Liver (tissue), 3 donors: ENCODE data around the gene FRMD6.

ENCODE experiments used
- ATF3 ChIP-seq: IDR thresholded peaks from 2 replicates; pipeline ENCODE4 v1.6.1; 2016; ENCODE audit warnings: antibody characterized with exemption
- CTCF ChIP-seq: fragments of 150-350 bp; IDR thresholded peaks from 2 replicates; pipeline ENCODE4 v1.5.1; 2017; ENCODE audit warnings: improper control_type of control experiment, low read depth, low read length; ENCODE audit not compliant: missing input control
- EGR1 ChIP-seq, 2 donors: IDR thresholded peaks; 2 replicates each; pipeline ENCODE4 v1.6.1; 2016 to 2018; ENCODE audit warnings: antibody characterized with exemption in 2 of 2, low read depth in 2 of 2
- FOXA1 ChIP-seq: IDR thresholded peaks from 2 replicates; pipeline ENCODE4 v1.6.1; 2016; ENCODE audit warnings: antibody characterized with exemption
- GABPA ChIP-seq, 2 donors: IDR thresholded peaks in 1 of 2; conservative IDR thresholded peaks in 1 of 2; 2 replicates each; pipeline ENCODE4 v1.6.1; 2016; ENCODE audit warnings: antibody characterized with exemption in 2 of 2, mild to moderate bottlenecking in 1 of 2, moderate library complexity in 1 of 2
- MAX ChIP-seq: IDR thresholded peaks from 2 replicates; pipeline ENCODE4 v1.6.1; 2016; ENCODE audit warnings: antibody characterized with exemption
- NR2F2 ChIP-seq: IDR thresholded peaks from 2 replicates; pipeline ENCODE4 v1.6.1; 2016; ENCODE audit warnings: antibody characterized with exemption
- RAD21 ChIP-seq, 2 donors: IDR thresholded peaks; 2 replicates each; pipeline ENCODE4 v1.6.1; 2016; ENCODE audit warnings: antibody characterized with exemption in 2 of 2, mild to moderate bottlenecking in 2 of 2
- REST ChIP-seq: IDR thresholded peaks from 2 replicates; pipeline ENCODE4 v1.6.1; 2016; ENCODE audit warnings: antibody characterized with exemption, mild to moderate bottlenecking
- RXRA ChIP-seq, 2 donors: IDR thresholded peaks; 2 replicates each; pipeline ENCODE4 v1.6.1; 2017 to 2018; ENCODE audit warnings: antibody characterized with exemption in 2 of 2, mild to moderate bottlenecking in 1 of 2
- TAF1 ChIP-seq: conservative IDR thresholded peaks from 2 replicates; pipeline ENCODE4 v1.6.1; 2016; ENCODE audit warnings: antibody characterized with exemption, mild to moderate bottlenecking
- YY1 ChIP-seq: IDR thresholded peaks from 2 replicates; pipeline ENCODE4 v1.6.1; 2016; ENCODE audit warnings: antibody characterized with exemption, mild to moderate bottlenecking
- ZBTB33 ChIP-seq: IDR thresholded peaks from 2 replicates; pipeline ENCODE4 v1.6.1; 2016; ENCODE audit warnings: antibody characterized with exemption
- donor health status: healthy.
- donor health status: healthy.

GRCh38 chr14:51636109-51636508 lies 15.6 kb upstream of the FRMD6 start:
- TF ChIP-seq CTCF (no peak), RXRA (IDR thresholded peaks at IDR 0.05) (no peak), TAF1 (no peak), EGR1 (IDR thresholded peaks at IDR 0.05; ENCODE audit: low read depth in 2 of 2) (no peak), REST (no peak), YY1 (no peak), RAD21 (IDR thresholded peaks at IDR 0.05) (no peak), ATF3 (no peak), MAX (no peak), ZBTB33 (no peak), GABPA (IDR thresholded peaks at IDR 0.05 in 1 of 2, conservative IDR thresholded peaks at IDR 0.05 in 1 of 2) (no peak), NR2F2 (no peak), FOXA1 (no peak)
